GM12878 (cell line): Measurements from ENCODE around the gene GALNT6. TPM values are rescaled to one million over a fixed set of nuclear protein-coding genes. Genes with fewer than 3 reads are reported as not detected.

Source experiments
- ATAC-seq: fragments of 200-7000 bp; cut with Tn5 transposase; 3 replicates; pipeline ENCODE4 v1.9.1; 2020; ENCODE audit warnings: mild to moderate bottlenecking, moderate library complexity
- BruUV-seq: library from RNA; stranded (reverse); fragments of 400-500 nt; replicated peaks from 2 replicates; lab custom pipeline; 2021; lab: Mats Ljungman, UMichigan
- CTCF ChIA-PET: fragments of 300-600 bp; sonication (Branson Sonifier 250); formaldehyde crosslinking; extraction: SDS; loops from one replicate; lab custom pipeline; 2021; ENCODE audit warnings: inconsistent platforms; lab: Yijun Ruan, JAX
- POLR2A ChIA-PET: fragments of 350-600 bp; formaldehyde crosslinking; extraction: SDS; loops from one replicate; lab custom pipeline; 2021; ENCODE audit warnings: inconsistent platforms; lab: Charles Lee
- RAD21 ChIA-PET: fragments of 300-600 bp; sonication (Branson Sonifier 250); formaldehyde crosslinking; loops from one replicate; lab custom pipeline; 2023; ENCODE audit warnings: antibody characterized with exemption; ENCODE audit not compliant: unreplicated experiment; lab: Charles Lee
- SMC1A ChIA-PET: fragments of 300-600 bp; sonication (Branson Sonifier 250); formaldehyde crosslinking; loops from one replicate; lab custom pipeline; 2023; ENCODE audit not compliant: unreplicated experiment, uncharacterized antibody; lab: Charles Lee
- DNase-seq: peaks from one replicate; pipeline ENCODE4 v3.0.0-alpha.2; 2011; ENCODE audit warnings: low read depth, low spot score
- FAIRE-seq: peaks from 3 replicates; lab custom pipeline; 2011; peaks lifted over from hg19 to GRCh38; lab: Jason Lieb, UNC
- H2AFZ ChIP-seq: 2 replicates; pipeline ENCODE4 v1.6.0; 2011; ENCODE audit warnings: low read depth, low read length, control low read depth; ENCODE audit not compliant: control insufficient read depth
- H3K27ac ChIP-seq: 2 replicates; pipeline ENCODE4 v1.5.1; 2011; ENCODE audit warnings: control low read depth; ENCODE audit not compliant: control insufficient read depth, insufficient read depth
- H3K27me3 ChIP-seq, 2 experiments: replicated peaks in 1 of 2; 2 replicates each; pipeline versions ENCODE4 v1.6.0 to v1.6.1; 2011; ENCODE audit warnings: low read length in 1 of 2; ENCODE audit not compliant: control insufficient read depth in 2 of 2, insufficient read depth in 2 of 2
- H3K36me3 ChIP-seq, 2 experiments: 2 replicates each; pipeline ENCODE4 v1.5.1; 2011; ENCODE audit warnings: low read length in 1 of 2; ENCODE audit not compliant: control insufficient read depth in 2 of 2, insufficient read depth in 2 of 2
- H3K4me1 ChIP-seq: 2 replicates; pipeline ENCODE4 v1.6.1; 2011; ENCODE audit warnings: mild to moderate bottlenecking, low read length, moderate library complexity, mixed read lengths; ENCODE audit not compliant: control insufficient read depth, insufficient read depth
- H3K4me2 ChIP-seq: 2 replicates; pipeline ENCODE4 v1.6.0; 2011; ENCODE audit warnings: control low read depth; ENCODE audit not compliant: control insufficient read depth, insufficient read depth
- H3K4me3 ChIP-seq: fragments of 200-600 bp; sonication (generic); 2 replicates; pipeline ENCODE4 v1.5.1; 2016
- H3K79me2 ChIP-seq: 2 replicates; pipeline ENCODE4 v1.6.0; 2011; ENCODE audit warnings: low read length; ENCODE audit not compliant: control insufficient read depth, insufficient read depth
- H3K9ac ChIP-seq: 2 replicates; pipeline ENCODE4 v1.8.0; 2011; ENCODE audit warnings: low read length, control low read depth, mixed read lengths; ENCODE audit not compliant: control insufficient read depth, insufficient read depth
- H3K9me3 ChIP-seq: replicated peaks from 3 replicates; pipeline ENCODE4 v1.5.1; 2011; ENCODE audit warnings: mild to moderate bottlenecking, low read length; ENCODE audit not compliant: control insufficient read depth, insufficient read depth
- H4K20me1 ChIP-seq: 2 replicates; pipeline ENCODE4 v1.6.0; 2011; ENCODE audit not compliant: control insufficient read depth, insufficient read depth
- E4F1 ChIP-seq: fragments of 450-650 bp; IDR thresholded peaks from 2 replicates; pipeline ENCODE4 v1.6.1; 2018; ENCODE audit warnings: borderline replicate concordance, mild to moderate bottlenecking; ENCODE audit not compliant: partially characterized antibody
- ELK1 ChIP-seq: IDR thresholded peaks from 2 replicates; pipeline ENCODE4 v1.6.1; 2012; ENCODE audit warnings: low read depth, low read length, improper control_type of control experiment
- HSF1 ChIP-seq: fragments of 150-350 bp; IDR thresholded peaks from 2 replicates; pipeline ENCODE4 v1.6.1; 2014; ENCODE audit warnings: mild to moderate bottlenecking, low read depth, low read length
- IKZF1 ChIP-seq: fragments of 450-650 bp; conservative IDR thresholded peaks from 2 replicates; pipeline ENCODE4 v1.6.1; 2017; ENCODE audit warnings: antibody characterized with exemption, mild to moderate bottlenecking
- IRF4 ChIP-seq: IDR thresholded peaks from 2 replicates; pipeline ENCODE4 v1.6.1; 2011; ENCODE audit warnings: low read depth, low read length
- MEF2B ChIP-seq: fragments of 450-650 bp; IDR thresholded peaks from 2 replicates; pipeline ENCODE4 v1.6.1; 2018; ENCODE audit warnings: mild to moderate bottlenecking, moderate library complexity; ENCODE audit not compliant: partially characterized antibody, poor library complexity, severe bottlenecking
- MLLT1 ChIP-seq: fragments of 450-650 bp; IDR thresholded peaks from 2 replicates; pipeline ENCODE4 v1.6.1; 2016; ENCODE audit warnings: mild to moderate bottlenecking
- NBN ChIP-seq: fragments of 450-650 bp; IDR thresholded peaks from 2 replicates; pipeline ENCODE4 v1.6.1; 2016
- PBX3 ChIP-seq: IDR thresholded peaks from 2 replicates; pipeline ENCODE4 v1.6.1; 2011; ENCODE audit warnings: mild to moderate bottlenecking, low read depth, low read length, moderate library complexity; ENCODE audit not compliant: insufficient replicate concordance
- POLR2AphosphoS2 ChIP-seq: IDR thresholded peaks from 2 replicates; pipeline ENCODE4 v1.6.1; 2011; ENCODE audit warnings: low read depth, mild to moderate bottlenecking, low read length, improper control_type of control experiment, moderate library complexity
- POLR2AphosphoS5 ChIP-seq: IDR thresholded peaks from 2 replicates; pipeline ENCODE4 v1.6.1; 2011; ENCODE audit warnings: mild to moderate bottlenecking, low read length, inconsistent platforms
- RBBP5 ChIP-seq: fragments of 200-600 bp; sonication (generic); conservative IDR thresholded peaks from 2 replicates; pipeline ENCODE4 v1.6.1; 2016
- RUNX3 ChIP-seq: IDR thresholded peaks from 2 replicates; pipeline ENCODE4 v1.6.1; 2012; ENCODE audit warnings: low read length, inconsistent platforms
- YY1 ChIP-seq: IDR thresholded peaks from 2 replicates; pipeline ENCODE4 v1.6.1; 2011; ENCODE audit warnings: low read depth, mild to moderate bottlenecking, low read length
- ZSCAN29 ChIP-seq: fragments of 450-650 bp; IDR thresholded peaks from 2 replicates; pipeline ENCODE4 v1.6.1; 2017; ENCODE audit warnings: mild to moderate bottlenecking, moderate library complexity
- WGBS: methylation state at CpG from one replicate; pipeline ENCODE4 v1.1.6; 2016; ENCODE audit warnings: low lambda C conversion rate; ENCODE audit not compliant: insufficient replicate concordance, insufficient coverage; ENCODE audit errors: missing lambda C conversion rate; 5-methylcytosine and 5-hydroxymethylcytosine counted together
- in situ Hi-C: fragments of 300-500 bp; cut with MboI; formaldehyde crosslinking; loops from 9 replicates; pipeline ENCODE4 v1.14.3; 2018; ENCODE audit warnings: mixed read lengths
- intact Hi-C: fragments of 100-400 bp; cut with micrococcal nuclease; formaldehyde crosslinking; loops from one replicate; pipeline ENCODE4 v1.14.2; 2022; ENCODE audit not compliant: unreplicated experiment
- polyA plus RNA-seq, 11 experiments: library from polyadenylated mRNA; depleted of rRNA in 4 of 11; unstranded in 6 of 11; stranded (reverse) in 5 of 11; fragments of >200 nt; fragmentation: Nextera tagmentation in 4 of 11; fragmentation: Illumina TruSeq in 1 of 11; extraction: Ambion mirVana in 4 of 11; extraction: Trizol in 1 of 11; gene quantifications; 1 replicate in 1 of 11; 2 replicates in 10 of 11; pipeline versions ENCODE4 v1.2.1 to v1.2.3, GENCODE V29; 2011 to 2016; ENCODE audit warnings: inconsistent platforms in 2 of 11, missing spikeins in 2 of 11, low read depth in 1 of 11
- total RNA-seq, 4 experiments: library from RNA; depleted of rRNA in 3 of 4; stranded (reverse); fragments of >200 nt in 3 of 4; fragmentation: Illumina TruSeq in 1 of 4; extraction: Trizol in 1 of 4; gene quantifications; 2 replicates each; pipeline versions ENCODE4 v1.2.1 to v1.2.3, GENCODE V29; 2013 to 2021

Gene GALNT6
- total and polyA plus RNA-seq, 10 of the 15 experiments (the other 5 are each of a cell fraction or from before 2014, with no cell fraction given), result 6.6 to 40.4 (median 23.7) TPM

- TF ChIP-seq POLR2AphosphoS2 (no peak), HSF1 (no peak), POLR2AphosphoS5 (no peak), ELK1 (no peak), MEF2B (no peak), RUNX3 (no peak), RBBP5 (no peak), IKZF1 (no peak), YY1 (no peak), ZSCAN29 (no peak)
Observed at GRCh38 chr12:51343201-51343600, 48.0 kb downstream of the GALNT6 start (continued).

GRCh38 chr12:51342416-51342815, 48.8 kb downstream of the GALNT6 start:
- H3K79me2 ChIP-seq, result no peaks in the 10 kb centered on the region
- H3K27ac ChIP-seq, result no peak overlapping the region
- intact Hi-C loops, result no loop called here
- RAD21 ChIA-PET, result interaction anchor here (1.7 to 3.9 kb wide), 6 partner anchors 23 to 517 kb away, joined by 4 to 49 read pairs (median 24); partner anchors contain the start of genes LETMD1 and SMAGP
- no peaks in the 10 kb centered on the region for H3K36me3 ChIP-seq
- BruUV-seq, result no TSS peak
- no peaks in the 10 kb centered on the region for H3K9me3 ChIP-seq
- H3K4me2 ChIP-seq, result no peak overlapping the region
- FAIRE-seq, result no peak
- H3K4me1 ChIP-seq, result peaks cover 20% of the 10 kb centered on the region
- POLR2A ChIA-PET, result interaction anchor here (0.7 to 1.5 kb wide), 2 partner anchors 79 to 294 kb away, joined by 3 to 6 read pairs; partner anchors contain the start of gene LETMD1
- H3K4me3 ChIP-seq, result no peak overlapping the region
- no peak overlapping the region for H3K9ac ChIP-seq
- ATAC-seq, result no peak
- H3K27me3 ChIP-seq, result no peaks in the 10 kb centered on the region
- 87% methylated on average over 10 of the region's 10 CpGs for WGBS
- no peak overlapping the region for H2AFZ ChIP-seq
- SMC1A ChIA-PET, result interaction anchor here (0.7 to 4.4 kb wide), 10 partner anchors 8 to 1205 kb away, joined by 3 to 67 read pairs (median 4); partner anchors contain the start of genes BIN2 and SMAGP
- DNase-seq, result no peak
- in situ Hi-C loops, result loop anchor here (5.0 kb wide), 2 partner anchors 75 to 295 kb away; partner anchors contain the start of gene LETMD1
- CTCF ChIA-PET, result interaction anchor here (0.7 to 6.5 kb wide), 13 partner anchors 8 to 576 kb away, joined by 4 to 93 read pairs (median 32); partner anchors contain the start of genes DAZAP2, LETMD1 and SMAGP
- H4K20me1 ChIP-seq, result no peaks in the 10 kb centered on the region
- TF ChIP-seq PBX3, result no peak
- TF ChIP-seq NBN, result no peak
- TF ChIP-seq E4F1, result no peak
- no peak for TF ChIP-seq IRF4
- TF ChIP-seq MLLT1, result no peak
- no peak for TF ChIP-seq YY1
